ENCODE results near the gene BCS1L. TPM values are rescaled to one million over a fixed set of nuclear protein-coding genes. Genes with fewer than 3 reads are reported as not detected.

Gene BCS1L
- total and polyA plus RNA-seq, 2 of the 13 experiments (the other 11 are each of a cell fraction or from before 2014, with no cell fraction given) = 48.9 to 76.0 TPM

DNA sequence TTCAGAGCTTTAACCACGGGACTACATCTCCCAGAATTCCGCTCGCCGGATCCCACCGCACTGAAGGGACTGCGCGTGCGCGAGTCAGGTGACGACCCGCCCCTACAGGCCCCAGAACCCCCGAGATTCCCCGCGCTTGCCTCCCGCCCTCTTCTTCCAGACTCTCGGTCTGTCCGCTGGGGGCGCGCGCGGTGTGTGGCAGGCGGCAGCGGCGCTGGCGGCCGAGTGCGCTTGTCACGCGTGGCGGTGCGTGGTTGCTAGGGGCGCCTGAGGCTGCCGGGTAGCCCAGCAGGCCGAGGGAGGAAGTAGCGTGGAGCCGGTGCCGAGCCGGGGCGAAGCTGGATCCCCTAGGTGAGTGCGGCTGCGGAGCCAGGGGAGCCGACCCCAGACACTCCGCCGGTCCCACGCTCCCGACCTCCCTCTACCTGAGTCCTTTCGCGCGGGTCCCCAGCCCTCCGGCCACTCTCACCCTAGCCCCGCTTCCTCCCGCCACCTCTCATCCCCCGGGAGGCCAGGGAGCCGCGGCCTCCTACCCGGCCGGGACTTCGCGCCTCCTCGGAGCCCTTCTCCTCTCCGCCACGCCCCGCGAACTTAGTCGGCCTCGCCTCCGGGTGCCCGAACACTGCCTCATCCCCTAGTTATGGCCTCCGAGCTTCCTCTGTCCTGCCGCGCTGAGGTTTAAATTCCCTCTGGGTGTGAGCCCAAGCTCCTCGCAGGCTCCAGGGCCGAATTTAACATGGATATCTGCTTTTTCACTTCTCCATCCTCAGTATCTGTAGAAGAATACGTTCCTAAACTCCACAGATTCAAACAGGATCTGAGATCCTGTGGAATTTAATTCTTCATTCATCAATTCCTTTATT lies 51.4 kb downstream of the BCS1L start, which contains the start of gene TTLL4 (continued):
- TF ChIP-seq, protein P1, sequence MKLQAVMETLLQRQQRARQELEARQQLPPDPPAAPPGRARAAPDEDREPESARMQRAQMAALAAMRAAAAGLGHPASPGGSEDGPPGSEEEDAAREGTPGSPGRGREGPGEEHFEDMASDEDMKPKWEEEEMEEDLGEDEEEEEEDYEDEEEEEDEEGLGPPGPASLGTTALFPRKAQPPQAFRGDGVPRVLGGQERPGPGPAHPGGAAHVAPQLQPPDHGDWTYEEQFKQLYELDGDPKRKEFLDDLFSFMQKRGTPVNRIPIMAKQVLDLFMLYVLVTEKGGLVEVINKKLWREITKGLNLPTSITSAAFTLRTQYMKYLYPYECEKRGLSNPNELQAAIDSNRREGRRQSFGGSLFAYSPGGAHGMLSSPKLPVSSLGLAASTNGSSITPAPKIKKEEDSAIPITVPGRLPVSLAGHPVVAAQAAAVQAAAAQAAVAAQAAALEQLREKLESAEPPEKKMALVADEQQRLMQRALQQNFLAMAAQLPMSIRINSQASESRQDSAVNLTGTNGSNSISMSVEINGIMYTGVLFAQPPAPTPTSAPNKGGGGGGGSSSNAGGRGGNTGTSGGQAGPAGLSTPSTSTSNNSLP (IDR thresholded peaks at IDR 0.05; ENCODE audit: low read depth, low read length) = no peak; the same call in 1 of the 2 replicates
- TF ChIP-seq FLYWCH1 (CRISPR knock-in tag; IDR thresholded peaks at IDR 0.05) (peak; percentile 82; the same call in 1 of the 2 replicates), ZNF101 (CRISPR knock-in tag; IDR thresholded peaks at IDR 0.05; ENCODE audit: borderline replicate concordance, low read depth) (peak; percentile 68; the same call in 1 of the 2 replicates), HOXA9 (CRISPR knock-in tag; IDR thresholded peaks at IDR 0.05; ENCODE audit: borderline replicate concordance) (no peak), ZBTB20 (CRISPR knock-in tag; IDR thresholded peaks at IDR 0.05; ENCODE audit: borderline replicate concordance, low read depth) (0 out of 2 replicates have a peak, but pooled peaks have one; percentile 56), HDAC6 (IDR thresholded peaks at IDR 0.05; ENCODE audit: low read depth, low read length) (no peak), CBX5 (CRISPR knock-in tag; IDR thresholded peaks at IDR 0.05; ENCODE audit: borderline replicate concordance) (peak; percentile 90; the same call in 1 of the 2 replicates), ZNF552 (CRISPR knock-in tag; IDR thresholded peaks at IDR 0.05; ENCODE audit: borderline replicate concordance) (peak; percentile 70), ZFP37 (CRISPR knock-in tag; IDR thresholded peaks at IDR 0.05; ENCODE audit: borderline replicate concordance) (peak; percentile 75), ZNF329 (CRISPR knock-in tag; IDR thresholded peaks at IDR 0.05; ENCODE audit: low read depth) (peak; percentile 81; the same call in 1 of the 2 replicates), SP5 (CRISPR knock-in tag; IDR thresholded peaks at IDR 0.05; ENCODE audit: borderline replicate concordance, low read depth) (peak; percentile 62; the same call in 1 of the 2 replicates), ZNF335 (CRISPR knock-in tag; IDR thresholded peaks at IDR 0.05) (peak; percentile 36)
- TF ChIP-seq, protein P2, sequence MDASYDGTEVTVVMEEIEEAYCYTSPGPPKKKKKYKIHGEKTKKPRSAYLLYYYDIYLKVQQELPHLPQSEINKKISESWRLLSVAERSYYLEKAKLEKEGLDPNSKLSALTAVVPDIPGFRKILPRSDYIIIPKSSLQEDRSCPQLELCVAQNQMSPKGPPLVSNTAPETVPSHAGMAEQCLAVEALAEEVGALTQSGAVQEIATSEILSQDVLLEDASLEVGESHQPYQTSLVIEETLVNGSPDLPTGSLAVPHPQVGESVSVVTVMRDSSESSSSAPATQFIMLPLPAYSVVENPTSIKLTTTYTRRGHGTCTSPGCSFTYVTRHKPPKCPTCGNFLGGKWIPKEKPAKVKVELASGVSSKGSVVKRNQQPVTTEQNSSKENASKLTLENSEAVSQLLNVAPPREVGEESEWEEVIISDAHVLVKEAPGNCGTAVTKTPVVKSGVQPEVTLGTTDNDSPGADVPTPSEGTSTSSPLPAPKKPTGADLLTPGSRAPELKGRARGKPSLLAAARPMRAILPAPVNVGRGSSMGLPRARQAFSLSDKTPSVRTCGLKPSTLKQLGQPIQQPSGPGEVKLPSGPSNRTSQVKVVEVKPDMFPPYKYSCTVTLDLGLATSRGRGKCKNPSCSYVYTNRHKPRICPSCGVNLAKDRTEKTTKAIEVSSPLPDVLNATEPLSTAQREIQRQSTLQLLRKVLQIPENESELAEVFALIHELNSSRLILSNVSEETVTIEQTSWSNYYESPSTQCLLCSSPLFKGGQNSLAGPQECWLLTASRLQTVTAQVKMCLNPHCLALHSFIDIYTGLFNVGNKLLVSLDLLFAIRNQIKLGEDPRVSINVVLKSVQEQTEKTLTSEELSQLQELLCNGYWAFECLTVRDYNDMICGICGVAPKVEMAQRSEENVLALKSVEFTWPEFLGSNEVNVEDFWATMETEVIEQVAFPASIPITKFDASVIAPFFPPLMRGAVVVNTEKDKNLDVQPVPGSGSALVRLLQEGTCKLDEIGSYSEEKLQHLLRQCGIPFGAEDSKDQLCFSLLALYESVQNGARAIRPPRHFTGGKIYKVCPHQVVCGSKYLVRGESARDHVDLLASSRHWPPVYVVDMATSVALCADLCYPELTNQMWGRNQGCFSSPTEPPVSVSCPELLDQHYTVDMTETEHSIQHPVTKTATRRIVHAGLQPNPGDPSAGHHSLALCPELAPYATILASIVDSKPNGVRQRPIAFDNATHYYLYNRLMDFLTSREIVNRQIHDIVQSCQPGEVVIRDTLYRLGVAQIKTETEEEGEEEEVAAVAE (CRISPR knock-in tag; IDR thresholded peaks at IDR 0.05; ENCODE audit: borderline replicate concordance) = 0 out of 2 replicates have a peak, but pooled peaks have one; percentile 48
- TF ChIP-seq, protein P3, sequence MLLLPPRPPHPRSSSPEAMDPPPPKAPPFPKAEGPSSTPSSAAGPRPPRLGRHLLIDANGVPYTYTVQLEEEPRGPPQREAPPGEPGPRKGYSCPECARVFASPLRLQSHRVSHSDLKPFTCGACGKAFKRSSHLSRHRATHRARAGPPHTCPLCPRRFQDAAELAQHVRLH (CRISPR knock-in tag; IDR thresholded peaks at IDR 0.05; ENCODE audit: borderline replicate concordance, low read depth) = no peak
- TF ChIP-seq, protein P4, sequence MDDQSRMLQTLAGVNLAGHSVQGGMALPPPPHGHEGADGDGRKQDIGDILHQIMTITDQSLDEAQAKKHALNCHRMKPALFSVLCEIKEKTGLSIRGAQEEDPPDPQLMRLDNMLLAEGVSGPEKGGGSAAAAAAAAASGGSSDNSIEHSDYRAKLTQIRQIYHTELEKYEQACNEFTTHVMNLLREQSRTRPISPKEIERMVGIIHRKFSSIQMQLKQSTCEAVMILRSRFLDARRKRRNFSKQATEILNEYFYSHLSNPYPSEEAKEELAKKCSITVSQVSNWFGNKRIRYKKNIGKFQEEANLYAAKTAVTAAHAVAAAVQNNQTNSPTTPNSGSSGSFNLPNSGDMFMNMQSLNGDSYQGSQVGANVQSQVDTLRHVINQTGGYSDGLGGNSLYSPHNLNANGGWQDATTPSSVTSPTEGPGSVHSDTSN (CRISPR knock-in tag; IDR thresholded peaks at IDR 0.05; ENCODE audit: borderline replicate concordance) = no peak
- TF ChIP-seq, protein P5, sequence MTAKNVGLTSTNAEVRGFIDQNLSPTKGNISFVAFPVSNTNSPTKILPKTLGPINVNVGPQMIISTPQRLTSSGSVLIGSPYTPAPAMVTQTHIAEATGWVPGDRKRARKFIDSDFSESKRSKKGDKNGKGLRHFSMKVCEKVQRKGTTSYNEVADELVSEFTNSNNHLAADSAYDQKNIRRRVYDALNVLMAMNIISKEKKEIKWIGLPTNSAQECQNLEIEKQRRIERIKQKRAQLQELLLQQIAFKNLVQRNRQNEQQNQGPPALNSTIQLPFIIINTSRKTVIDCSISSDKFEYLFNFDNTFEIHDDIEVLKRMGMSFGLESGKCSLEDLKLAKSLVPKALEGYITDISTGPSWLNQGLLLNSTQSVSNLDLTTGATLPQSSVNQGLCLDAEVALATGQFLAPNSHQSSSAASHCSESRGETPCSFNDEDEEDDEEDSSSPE (CRISPR knock-in tag; IDR thresholded peaks at IDR 0.05) = peak; percentile 90
- TF ChIP-seq, protein P6, sequence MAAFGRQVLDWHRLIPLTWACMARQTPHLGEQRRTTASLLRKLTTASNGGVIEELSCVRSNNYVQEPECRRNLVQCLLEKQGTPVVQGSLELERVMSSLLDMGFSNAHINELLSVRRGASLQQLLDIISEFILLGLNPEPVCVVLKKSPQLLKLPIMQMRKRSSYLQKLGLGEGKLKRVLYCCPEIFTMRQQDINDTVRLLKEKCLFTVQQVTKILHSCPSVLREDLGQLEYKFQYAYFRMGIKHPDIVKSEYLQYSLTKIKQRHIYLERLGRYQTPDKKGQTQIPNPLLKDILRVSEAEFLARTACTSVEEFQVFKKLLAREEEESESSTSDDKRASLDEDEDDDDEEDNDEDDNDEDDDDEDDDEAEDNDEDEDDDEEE (CRISPR knock-in tag; IDR thresholded peaks at IDR 0.05) = peak; percentile 86; the same call in 1 of the 2 replicates

Measured in HepG2 (cell line).